NCI-H128 (cell line): ENCODE data around the gene FEZF1.

Experiments
- DNase-seq: peaks from one replicate; lab custom pipeline; 2025; ENCODE audit not compliant: unreplicated experiment; lab: John Stamatoyannopoulos, UW

Gene FEZF1

DNA sequence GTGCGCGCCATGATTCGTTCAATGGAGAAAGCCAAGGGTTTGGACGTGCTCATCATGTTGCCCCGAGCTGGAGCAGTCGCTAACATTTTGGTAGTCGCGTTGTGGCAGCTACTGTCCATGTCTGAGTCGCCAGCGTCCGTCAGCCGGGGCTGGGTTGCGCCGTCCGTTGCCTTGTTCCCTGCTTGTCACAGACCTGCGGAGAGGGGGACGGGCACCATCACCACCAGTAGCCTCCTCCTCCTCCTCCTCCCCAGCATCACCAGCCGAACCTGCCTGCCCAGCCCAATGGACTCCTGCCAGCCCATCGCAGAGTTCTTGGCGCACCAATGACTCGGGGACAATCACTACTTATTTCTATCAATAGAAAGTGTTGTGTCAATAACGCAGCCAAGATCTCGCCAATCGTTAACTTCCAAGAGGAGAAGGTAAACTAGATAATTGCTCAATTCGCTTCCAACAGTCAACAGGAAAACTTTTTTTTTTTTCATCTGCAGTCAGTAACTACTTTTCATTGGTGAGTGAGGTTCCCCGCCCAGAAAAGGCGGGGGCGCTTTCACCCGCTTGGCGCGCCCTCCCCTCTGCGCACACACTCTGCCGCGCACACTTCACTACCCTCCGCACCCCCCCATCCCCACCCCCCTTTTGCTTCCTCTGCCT lies at the start of gene FEZF1:
Gene FEZF1 (minus strand): TSS at position 432 of the 657 bp plus-strand sequence. CDS start 313 bp downstream, at position 119.
- no peak for DNase-seq

DNA sequence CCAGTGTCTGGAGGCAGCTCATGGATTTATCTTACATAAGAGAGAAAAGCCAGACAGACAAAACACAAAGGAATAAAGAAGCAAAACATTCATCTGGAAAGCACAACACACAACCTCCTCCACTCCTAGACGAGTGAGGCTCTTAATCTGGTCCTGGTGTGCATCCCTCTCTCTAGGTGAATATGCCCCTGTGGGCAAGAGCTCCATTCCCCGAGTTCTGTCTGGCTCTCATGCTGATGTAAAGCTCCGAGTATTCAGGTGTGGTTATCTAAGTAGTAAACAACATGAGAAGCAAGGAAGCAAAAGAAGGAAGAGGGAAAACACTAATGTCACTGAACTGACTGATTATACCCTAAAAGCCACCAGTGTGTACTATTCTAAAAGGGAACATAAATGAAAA lies 47.9 kb upstream of the FEZF1 start:
- DNase-seq, result no peak

DNA sequence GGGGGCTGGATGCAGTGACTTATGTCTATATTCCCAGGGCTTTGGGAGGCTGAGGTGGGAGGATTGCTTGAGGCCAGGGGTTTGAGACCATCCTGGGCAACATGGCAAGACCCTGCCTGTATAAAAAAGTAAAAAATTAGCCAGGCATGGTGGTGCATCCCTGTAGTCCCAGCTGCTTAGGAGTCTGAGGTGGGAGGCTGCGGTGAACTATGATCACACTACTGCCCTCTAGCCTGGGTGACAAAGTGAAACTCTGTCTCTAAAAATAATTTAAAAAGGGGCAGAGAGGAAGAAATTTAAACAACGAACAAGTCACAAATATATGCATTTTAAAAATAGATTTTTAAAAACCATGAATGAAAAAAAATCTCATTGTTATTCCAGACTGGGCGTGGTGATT lies 46.2 kb upstream of the FEZF1 start:
- no peak for DNase-seq

DNA sequence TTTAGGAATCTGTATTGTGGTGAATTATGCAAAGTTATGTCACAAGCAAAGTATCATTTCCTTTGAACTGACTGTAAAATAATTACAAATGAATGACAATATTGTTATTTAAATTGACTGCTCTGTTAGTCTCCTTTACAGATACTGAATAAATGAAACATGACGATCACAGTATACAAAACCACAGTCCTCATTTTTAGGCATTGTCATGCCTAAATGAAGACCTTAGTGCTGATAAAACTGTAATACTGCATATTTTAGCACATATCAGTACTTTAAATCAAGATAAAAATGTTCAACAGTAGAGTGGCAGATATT lies 39.7 kb upstream of the FEZF1 start:
- DNase-seq, result no peak

DNA sequence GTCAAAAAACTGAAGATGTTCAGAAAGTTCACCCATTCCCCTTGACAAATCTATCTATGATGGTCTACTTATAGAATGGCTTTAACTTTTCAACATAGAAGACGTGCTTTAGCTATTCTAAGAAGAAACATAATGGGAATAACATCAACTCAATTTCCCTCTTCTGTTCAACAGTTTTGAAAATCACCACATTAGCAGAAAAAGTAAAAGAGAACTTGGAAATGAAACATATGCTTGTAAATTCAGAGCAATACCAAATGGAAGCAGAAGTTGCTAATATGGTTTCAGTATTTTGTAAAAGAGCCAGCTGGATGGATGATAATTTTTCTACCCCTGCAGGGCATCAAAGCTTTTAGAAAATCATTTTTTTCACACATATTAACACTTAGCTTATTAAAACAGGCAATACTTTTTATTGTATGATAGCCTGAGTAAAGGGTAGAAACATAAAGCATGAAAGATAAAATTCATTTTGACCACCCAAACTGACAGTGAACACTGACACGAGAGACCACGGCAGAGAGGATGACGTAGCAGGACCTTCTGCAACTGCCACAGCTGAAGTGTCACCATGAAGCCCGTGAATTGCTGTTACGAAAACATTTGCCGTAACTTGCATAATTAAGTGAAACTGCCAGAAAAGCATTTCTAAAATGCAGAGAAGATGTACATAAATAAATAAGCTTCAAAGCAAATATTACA lies 39.2 kb upstream of the FEZF1 start:
- DNase-seq, result no peak

DNA sequence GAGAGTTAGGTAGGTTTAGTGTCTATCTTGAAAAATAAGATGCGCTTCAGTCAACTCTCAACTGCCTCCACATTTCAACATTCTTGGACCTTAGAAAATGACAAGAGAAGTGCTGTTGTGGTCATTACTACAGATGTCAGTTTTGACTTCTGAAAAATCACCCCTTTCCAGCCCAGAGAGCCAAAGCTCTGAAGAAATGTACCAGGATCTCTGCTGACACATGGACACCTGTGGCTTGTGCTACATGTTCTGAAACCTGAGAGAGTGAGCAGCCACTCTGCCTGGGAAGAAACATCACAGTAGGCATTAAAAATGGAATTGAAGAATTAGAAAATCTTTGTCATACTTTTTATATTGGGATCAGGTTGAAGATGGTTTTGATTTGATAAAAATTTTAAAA lies 35.9 kb upstream of the FEZF1 start:
- no peak for DNase-seq

DNA sequence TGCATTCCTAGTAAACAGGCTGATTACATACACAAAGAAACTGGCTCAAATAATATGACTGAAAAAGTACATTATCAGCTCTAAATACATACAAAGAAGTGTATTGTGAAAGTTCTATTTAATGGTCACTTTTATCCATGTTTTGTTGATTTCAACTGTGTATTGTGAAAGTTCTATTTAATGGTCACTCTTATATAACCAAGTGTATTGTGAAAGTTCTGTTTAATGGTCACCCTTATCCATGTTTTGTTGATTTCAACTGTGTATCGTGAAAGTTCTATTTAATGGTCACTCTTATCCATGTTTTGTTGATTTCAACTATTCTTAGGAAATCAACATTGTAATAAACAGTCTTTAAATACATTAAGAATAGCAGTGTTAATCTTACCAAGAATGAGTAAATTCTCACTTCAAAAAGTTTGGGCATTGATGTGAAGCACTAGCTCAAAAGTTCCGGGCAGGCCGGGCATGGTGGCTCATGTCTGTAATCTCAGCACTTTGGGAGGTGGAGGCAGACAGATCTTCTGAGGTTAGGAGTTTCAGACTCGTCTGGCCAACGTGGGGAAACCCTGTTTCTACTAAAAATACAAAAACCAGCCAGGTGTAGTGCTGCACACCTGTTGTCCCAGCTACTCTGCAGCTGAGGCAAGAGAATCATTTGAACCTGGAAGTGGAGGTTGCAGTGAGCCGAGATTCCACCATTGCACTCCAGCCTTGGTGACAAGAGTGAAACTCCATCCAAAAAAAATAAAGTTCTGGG lies 34.8 kb upstream of the FEZF1 start:
- no peak for DNase-seq

DNA sequence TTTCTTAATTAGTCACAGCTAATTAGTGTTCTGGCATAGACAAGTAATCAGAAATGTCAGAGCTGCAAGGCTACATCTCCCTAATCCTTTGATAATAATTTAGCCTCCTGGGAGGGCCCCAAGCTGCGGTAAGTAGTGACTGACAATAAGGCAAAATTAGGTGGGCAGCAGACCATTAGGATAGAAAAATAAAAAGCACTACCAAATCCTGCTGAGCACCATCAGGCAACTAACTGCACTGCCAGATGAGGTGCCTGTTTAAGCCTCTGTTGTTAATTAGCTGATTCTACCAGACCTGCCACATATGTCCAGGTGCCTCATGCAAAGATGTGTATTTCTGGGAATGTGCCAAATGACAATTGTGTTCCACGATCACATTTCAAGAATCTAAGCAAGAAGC lies 32.5 kb upstream of the FEZF1 start:
- no peak for DNase-seq

DNA sequence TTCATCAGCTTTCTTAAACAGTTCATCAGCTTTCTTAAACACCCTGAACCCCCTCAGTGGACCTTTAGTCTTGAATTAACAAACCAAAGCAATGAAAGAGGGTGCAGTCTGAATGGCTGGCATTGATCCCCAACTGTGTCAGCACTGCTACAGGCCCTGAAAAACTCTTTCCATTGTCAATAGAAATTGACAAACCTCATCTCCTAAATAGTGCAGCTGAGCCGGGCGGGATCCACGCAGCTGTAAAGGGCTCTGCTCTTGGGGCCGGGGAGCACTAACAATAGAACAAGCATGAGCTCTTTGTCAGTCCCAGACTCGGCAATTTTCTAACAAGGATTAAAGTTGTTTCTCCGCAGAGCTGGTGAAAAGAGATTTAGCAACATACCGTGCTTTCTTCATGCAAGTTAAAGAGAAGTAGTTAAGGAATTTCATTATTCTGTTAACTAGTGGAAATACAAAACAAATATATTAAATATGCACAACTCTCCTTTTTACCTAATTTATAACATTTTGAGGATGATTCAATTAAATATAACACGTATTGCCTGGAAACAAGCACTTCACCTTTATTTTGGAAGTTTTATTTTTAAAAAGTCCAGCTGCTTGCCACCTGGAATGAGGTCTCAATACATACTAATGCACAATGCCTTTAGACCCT lies 24.7 kb upstream of the FEZF1 start:
- no peak for DNase-seq

DNA sequence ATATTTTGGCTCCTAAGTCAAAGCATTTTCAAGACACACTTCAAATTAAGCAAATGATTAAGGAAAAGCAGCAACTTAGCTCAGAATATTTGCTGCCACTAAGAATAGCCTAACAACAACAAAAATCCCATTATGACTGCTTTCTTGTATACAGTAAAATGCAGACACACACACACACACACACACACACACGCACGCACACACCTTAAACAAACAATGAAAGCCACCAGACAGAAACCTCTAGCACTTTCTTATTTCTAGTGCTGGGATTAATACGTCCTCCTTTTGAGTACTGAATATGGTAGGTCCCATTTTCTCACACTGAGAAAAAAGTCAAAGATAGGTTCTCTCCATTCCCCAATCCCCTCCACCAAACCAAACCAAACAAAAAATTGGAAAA lies 23.4 kb upstream of the FEZF1 start:
- DNase-seq, result no peak

DNA sequence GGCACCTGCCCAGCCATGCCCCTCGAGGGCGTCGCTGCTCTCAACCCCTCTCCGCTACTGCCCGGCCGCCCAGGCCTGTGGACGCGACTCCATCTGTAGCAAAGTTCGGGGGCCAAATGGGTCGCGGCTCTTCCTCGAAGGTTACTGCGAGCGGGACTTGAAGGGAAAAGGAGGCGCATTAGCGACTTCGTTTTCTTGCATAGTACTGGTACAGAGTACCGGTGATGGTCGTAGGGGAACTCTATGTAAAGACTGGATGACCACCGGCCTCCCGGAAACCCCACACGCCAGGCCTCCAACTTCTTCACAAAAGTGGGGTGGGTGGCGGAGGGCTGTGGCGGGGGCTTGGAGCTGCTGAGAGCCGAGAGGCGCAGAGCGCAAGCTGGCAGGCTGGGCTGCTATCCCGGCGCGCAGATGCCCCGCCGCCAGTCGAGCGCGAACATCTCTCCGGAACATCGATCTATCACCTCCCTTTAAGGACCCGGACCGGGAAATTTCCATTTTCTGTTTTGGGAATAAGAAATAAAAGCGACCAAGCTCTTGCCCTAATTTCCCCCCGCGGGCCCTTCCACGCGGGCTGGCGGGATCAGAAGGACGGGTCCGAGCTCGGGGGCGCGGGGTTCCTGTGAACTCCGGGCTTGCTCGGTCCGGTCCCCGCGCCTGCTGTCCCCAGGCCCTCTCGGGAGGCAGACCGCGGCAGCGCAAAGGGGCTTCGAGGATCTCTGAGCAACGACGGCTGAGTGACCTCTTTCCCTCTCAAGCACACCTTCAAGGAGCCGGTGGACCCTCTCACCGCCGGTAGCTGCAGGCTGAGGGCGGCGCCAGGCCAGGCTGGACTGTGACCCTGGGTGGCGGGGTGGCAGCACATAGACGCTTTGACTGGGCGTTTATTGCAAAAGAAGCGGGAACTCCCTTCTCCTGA lies 12.2 kb upstream of the FEZF1 start:
- DNase-seq, result no peak

DNA sequence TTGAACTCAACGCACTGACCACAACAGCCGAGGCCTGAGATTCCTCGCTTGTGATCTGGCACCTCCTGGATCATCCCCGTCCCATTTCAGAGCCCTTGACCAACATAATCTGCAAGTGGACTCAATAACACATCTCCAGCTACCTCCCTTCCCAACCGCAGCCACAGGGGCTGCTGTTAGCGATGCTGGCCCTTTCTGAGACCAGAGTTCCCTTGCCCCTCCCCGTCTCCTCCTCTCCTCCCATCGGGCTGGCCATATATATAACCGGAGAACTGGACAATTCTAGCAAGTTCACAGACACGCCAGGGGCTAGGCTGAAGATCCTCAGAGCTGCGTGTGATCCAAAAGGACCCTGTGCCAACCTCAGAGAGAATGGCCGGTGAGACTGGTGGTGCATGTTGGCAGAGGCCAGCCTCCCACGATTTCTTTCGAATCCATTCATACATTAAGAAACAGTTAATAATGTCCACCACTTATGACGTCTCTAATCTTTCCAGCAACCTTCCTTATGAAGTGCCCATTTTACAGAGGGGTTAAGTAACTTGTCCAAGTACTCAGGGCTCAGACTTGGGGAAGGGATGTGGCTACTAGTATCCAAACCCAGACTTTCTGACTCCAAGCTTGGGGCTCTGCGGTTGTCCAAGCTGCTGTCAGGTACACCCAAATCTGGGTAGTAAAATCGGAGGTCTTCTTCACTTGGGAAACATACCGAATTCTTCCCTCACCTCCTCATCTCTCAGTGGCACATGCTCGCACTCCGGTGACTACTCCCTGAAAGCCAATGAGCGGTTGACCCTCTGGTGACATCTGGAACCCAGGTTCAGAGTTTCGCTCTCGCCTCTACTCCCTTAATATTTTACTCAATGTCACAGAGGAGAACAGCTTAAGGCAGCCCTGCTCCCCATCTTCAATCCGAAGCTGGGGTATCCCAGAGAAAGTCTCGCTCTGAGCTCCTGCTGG lies 11.2 kb upstream of the FEZF1 start:
- DNase-seq, result no peak

DNA sequence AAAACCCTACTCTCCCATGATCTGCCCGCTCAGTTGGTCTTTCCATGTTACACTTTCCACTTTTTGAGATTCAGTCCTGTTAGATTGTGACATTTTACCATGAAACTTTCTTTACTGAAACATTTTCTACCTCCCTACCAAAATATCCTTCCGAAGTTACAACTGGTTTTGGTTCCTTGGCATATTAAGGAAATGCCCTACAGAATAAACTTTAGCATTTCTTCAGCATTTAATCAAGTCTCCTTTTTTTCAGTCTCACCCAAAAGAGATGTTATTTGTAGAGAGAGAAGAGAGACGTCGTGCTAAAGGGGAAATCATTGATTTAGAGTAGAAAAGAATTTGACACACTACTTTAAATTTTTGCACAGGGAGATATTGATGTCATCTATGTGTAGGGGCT lies 9.7 kb upstream of the FEZF1 start:
- no peak for DNase-seq

DNA sequence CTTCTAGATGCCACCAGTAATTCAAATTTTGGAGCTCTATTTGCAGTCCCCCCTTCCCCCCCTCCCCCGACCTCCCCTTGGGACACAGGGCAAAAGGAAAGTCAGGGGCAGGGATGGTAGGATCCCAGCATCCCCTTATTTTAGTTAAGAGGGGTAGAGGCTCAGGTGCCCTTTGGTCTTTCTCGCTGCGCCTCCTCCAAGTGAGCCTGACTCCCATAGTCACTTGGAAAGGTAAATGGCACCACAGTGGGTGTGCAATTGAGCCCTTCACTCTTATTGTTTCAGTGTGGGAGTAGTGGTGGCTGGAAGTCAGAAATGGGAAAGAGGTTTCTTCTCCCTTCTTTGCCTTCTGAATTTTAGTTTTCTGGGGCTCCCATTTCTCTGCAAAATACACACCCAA lies 8.2 kb upstream of the FEZF1 start:
- DNase-seq, result no peak

DNA sequence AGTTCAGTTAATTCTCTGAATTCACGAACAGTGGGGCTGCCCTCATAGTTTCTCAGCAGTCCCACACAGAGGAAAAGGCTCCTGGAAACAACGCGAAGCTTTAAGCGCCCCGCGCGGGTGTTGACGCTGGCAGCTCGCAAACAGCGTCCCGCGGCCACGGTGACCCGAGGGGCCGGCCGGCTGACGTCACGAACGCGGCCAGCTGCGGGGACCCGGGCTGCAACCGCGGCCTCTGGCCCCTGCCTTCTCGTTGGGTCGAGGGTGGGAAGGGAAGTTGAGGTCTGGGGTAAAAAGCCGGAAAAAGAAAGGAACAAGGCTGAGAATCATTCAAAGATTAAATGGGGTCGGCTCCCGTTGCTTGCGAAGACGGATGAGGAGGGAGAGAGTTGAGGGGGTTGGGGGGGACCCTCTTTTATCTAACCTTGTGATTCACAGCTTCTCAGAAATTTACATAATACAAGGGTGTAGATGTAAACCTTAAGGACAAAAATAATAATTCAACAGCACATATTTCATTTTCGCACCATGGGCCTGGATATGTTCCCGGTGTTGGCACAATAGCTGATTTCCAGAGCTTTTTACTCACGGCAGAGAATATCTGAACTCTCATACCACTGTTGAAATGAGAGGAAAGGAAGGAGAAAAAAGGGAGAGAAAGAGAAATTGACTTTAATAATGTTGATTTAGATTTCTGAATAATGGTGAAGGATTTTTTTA lies 7.3 kb upstream of the FEZF1 start:
- no peak for DNase-seq

DNA sequence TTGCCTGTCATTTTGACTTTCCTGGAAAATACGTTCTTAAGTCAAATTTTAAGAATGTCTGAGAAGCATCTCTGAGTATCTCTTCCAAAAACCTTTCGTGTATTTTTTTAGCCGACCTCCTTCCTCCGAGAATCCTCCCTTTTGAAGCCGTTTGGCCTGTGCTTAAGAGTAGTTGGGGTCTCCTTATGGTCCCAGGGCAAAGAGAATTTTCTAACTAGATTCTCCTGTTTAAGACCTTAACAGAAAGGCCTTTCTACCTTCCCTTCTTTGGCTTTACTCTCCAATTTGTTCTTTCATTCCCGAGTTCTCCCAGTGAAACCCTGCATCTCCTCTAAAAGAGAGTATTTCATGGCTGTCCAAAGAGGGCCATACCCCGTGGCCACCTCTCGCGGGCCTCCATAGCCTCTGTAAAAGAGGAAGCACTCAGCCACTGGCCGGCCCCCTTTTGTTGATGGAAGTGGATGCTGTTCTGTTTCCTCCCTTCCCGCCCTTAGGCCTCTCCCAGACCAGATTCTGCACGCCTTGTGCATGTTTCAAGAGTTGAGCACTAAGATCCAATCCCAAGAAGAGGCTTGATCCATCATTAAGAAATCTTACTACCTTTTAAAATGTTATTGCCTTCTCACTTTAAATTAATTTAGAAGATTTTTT lies 6.6 kb upstream of the FEZF1 start:
- no peak for DNase-seq

DNA sequence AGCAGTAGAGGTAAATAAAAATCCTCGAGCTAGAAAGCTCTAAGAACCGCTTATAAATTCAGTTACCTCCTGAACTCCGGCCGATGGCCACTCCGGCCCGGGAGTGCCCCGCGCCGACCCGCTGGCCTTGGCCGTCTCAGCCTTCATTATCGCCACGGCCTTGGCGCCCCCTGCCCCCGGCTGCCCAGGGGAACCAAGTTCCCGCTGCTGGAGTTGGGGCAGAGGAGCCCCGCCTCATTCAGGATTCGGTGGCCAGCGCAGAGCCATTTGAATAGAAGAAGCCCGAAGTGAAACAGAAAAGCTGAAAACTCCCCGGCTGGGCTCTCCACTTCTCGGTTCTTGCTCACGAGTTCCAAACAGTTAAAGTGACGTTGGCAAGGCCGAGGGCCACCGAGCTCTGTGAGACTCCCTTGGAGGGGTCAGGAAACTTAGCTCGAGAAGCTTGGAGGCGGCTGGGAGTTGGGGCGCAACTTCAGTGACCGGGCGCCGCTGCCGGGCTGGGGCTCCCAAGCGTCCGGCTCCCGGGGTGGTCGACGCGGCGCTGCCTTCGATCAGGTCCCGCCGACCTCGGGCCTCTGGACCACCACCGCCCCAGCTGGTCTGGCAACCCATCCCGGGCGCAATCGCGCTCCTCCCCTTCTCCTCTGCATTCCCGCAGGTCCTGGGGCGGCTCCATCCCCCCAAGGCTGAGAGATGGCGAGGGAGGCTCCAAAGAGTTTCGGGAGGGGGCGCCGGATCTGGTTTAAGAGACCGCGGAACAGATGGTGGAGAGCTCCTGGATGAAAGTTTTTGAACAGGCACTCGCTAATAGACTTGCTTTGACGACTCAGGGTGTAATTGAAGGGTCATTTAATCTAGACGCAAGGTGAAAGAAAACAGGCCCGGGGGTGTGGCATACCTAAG lies 5.8 kb upstream of the FEZF1 start:
- DNase-seq, result no peak

DNA sequence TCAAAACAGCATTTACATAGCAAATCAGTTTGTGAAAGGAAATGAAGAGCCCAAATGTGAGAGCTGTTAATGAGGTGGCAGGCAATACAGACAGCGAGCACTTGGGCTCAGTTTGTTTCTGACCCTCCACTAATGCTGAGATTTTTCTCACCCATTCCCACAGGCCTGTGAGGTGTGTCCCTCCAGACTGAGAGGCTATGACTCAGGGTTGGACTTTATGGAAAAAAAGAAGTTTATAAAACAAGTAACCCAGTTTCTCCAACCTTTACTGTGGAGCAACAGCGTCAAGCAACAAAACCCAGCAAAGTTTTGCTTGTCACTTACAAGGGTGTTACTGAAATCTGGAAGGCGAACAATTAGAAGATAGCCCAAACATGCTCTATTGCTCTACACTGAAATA lies 4.9 kb upstream of the FEZF1 start:
- DNase-seq, result no peak
